Measurements from ENCODE around the gene INSC.

Gene INSC

GRCh38 chr11:15158351-15159015 is 43.8 kb downstream of the INSC start:
- TF ChIP-seq CTCF (IDR thresholded peaks at IDR 0.05; ENCODE audit: control extremely low read depth, extremely low read depth, low read depth, missing control alignments), result no peak
- ChIA-PET CTCF (interaction anchor here (1.3 to 1.8 kb wide), 4 partner anchors 10 to 58 kb away, joined by 3 to 16 read pairs (median 8); no protein-coding TSS in a partner anchor), POLR2A (no interaction called here)
- no peak for DNase-seq (ENCODE audit: extremely low spot score)

- POLR2A ChIA-PET, result no interaction called here
- peak; percentile 14 for TF ChIP-seq CTCF (IDR thresholded peaks at IDR 0.05; ENCODE audit: control extremely low read depth, extremely low read depth, low read depth, missing control alignments)
- DNase-seq (ENCODE audit: extremely low spot score), result peak; percentile 24
- CTCF ChIA-PET, result interaction anchor here (0.8 to 1.8 kb wide), 7 partner anchors 10 to 67 kb away, joined by 3 to 16 read pairs (median 4); no protein-coding TSS in a partner anchor
Observed at GRCh38 chr11:15159085-15159484, 44.4 kb downstream of the INSC start.

GRCh38 chr11:15161790-15162189 is 47.1 kb downstream of the INSC start:
- ChIA-PET POLR2A (no interaction called here), CTCF (interaction anchor here (0.9 to 1.6 kb wide), 5 partner anchors 14 to 254 kb away, joined by 3 to 5 read pairs (median 4); no protein-coding TSS in a partner anchor)
- no peak for TF ChIP-seq CTCF (IDR thresholded peaks at IDR 0.05; ENCODE audit: control extremely low read depth, extremely low read depth, low read depth, missing control alignments)
- no peak for DNase-seq (ENCODE audit: extremely low spot score)

GRCh38 chr11:15163136-15163535 is 48.4 kb downstream of the INSC start:
- CTCF ChIA-PET, result no interaction called here
- no peak for TF ChIP-seq CTCF (IDR thresholded peaks at IDR 0.05; ENCODE audit: control extremely low read depth, extremely low read depth, low read depth, missing control alignments)
- no peak for DNase-seq (ENCODE audit: extremely low spot score)
- POLR2A ChIA-PET, result no interaction called here

- POLR2A ChIA-PET, result no interaction called here
- CTCF ChIA-PET, result no interaction called here
- no peak for TF ChIP-seq CTCF (IDR thresholded peaks at IDR 0.05; ENCODE audit: control extremely low read depth, extremely low read depth, low read depth, missing control alignments)
- no peak for DNase-seq (ENCODE audit: extremely low spot score)
Observed at GRCh38 chr11:15166204-15166603, 51.5 kb downstream of the INSC start.

- no peak for TF ChIP-seq CTCF (IDR thresholded peaks at IDR 0.05; ENCODE audit: control extremely low read depth, extremely low read depth, low read depth, missing control alignments)
- ChIA-PET CTCF (interaction anchor here (1.4 to 3.4 kb wide), 3 partner anchors 9 to 69 kb away, joined by 3 to 16 read pairs (median 3); no protein-coding TSS in a partner anchor), POLR2A (no interaction called here)
- no peak for DNase-seq (ENCODE audit: extremely low spot score)
Observed at GRCh38 chr11:15169815-15170551, 55.3 kb downstream of the INSC start.
